ENCODE measurements around the gene TMEM270. TPM values are rescaled to one million over a fixed set of nuclear protein-coding genes. Genes with fewer than 3 reads are reported as not detected.
"Not testable (repeated sequence)": the region's sequence is repeated elsewhere in the genome, so short reads cannot be mapped to it uniquely, and the experiment has no call there.

Gene TMEM270
- total RNA-seq, 1 experiment from 2014 or later, result not detected

- Histone ChIP-seq H3K9me2 (replicated peaks; ENCODE audit: insufficient read depth, low read length) (no peaks in the 10 kb centered on the region), H3K36me3 (ENCODE audit: insufficient read depth, low read length) (no peaks in the 10 kb centered on the region), H3K9ac (ENCODE audit: low read length) (no peak overlapping the region), H3K79me2 (ENCODE audit: low read length) (no peaks in the 10 kb centered on the region), H3K4me2 (ENCODE audit: low read depth, low read length, poor library complexity, severe bottlenecking) (no peak overlapping the region), H3K9me3 (ENCODE audit: low read length) (no peaks in the 10 kb centered on the region), H3K4me1 (ENCODE audit: low read length) (no peaks in the 10 kb centered on the region), H3K27me3 (ENCODE audit: low read length) (no peaks in the 10 kb centered on the region), H4K20me1 (ENCODE audit: insufficient read depth, low read depth, low read length) (no peaks in the 10 kb centered on the region), H2AFZ (ENCODE audit: low read length) (no peak overlapping the region), H3K27ac (ENCODE audit: low read length) (no peak overlapping the region), H3K4me3 (ENCODE audit: low read length) (no peak overlapping the region)
- DNase-seq, result no peak
These were observed 15.4 kb downstream of the TMEM270 start for GRCh38 chr7:73876361-73876760.

GRCh38 chr7:73876973-73877372, 16.0 kb downstream of the TMEM270 start:
- Histone ChIP-seq H3K4me1 (ENCODE audit: low read length) (no peaks in the 10 kb centered on the region), H3K9me3 (ENCODE audit: low read length) (no peaks in the 10 kb centered on the region), H3K36me3 (ENCODE audit: insufficient read depth, low read length) (no peaks in the 10 kb centered on the region), H3K4me3 (ENCODE audit: low read length) (no peak overlapping the region), H3K4me2 (ENCODE audit: low read depth, low read length, poor library complexity, severe bottlenecking) (no peak overlapping the region), H3K9me2 (replicated peaks; ENCODE audit: insufficient read depth, low read length) (no peaks in the 10 kb centered on the region), H2AFZ (ENCODE audit: low read length) (no peak overlapping the region), H3K27ac (ENCODE audit: low read length) (no peak overlapping the region), H3K79me2 (ENCODE audit: low read length) (no peaks in the 10 kb centered on the region), H3K27me3 (ENCODE audit: low read length) (no peaks in the 10 kb centered on the region), H4K20me1 (ENCODE audit: insufficient read depth, low read depth, low read length) (no peaks in the 10 kb centered on the region), H3K9ac (ENCODE audit: low read length) (no peak overlapping the region)
- no peak for DNase-seq

- H3K27ac ChIP-seq (ENCODE audit: low read length), result no peak overlapping the region
- no peak overlapping the region for H3K4me2 ChIP-seq (ENCODE audit: low read depth, low read length, poor library complexity, severe bottlenecking)
- no peaks in the 10 kb centered on the region for H3K9me2 ChIP-seq (replicated peaks; ENCODE audit: insufficient read depth, low read length)
- no peak overlapping the region for H3K4me3 ChIP-seq (ENCODE audit: low read length)
- H3K79me2 ChIP-seq (ENCODE audit: low read length), result no peaks in the 10 kb centered on the region
- no peak overlapping the region for H3K9ac ChIP-seq (ENCODE audit: low read length)
- no peaks in the 10 kb centered on the region for H3K36me3 ChIP-seq (ENCODE audit: insufficient read depth, low read length)
- H3K27me3 ChIP-seq (ENCODE audit: low read length), result no peaks in the 10 kb centered on the region
- no peaks in the 10 kb centered on the region for H3K9me3 ChIP-seq (ENCODE audit: low read length)
- H4K20me1 ChIP-seq (ENCODE audit: insufficient read depth, low read depth, low read length), result no peaks in the 10 kb centered on the region
- H2AFZ ChIP-seq (ENCODE audit: low read length), result no peak overlapping the region
- no peak for DNase-seq
- H3K4me1 ChIP-seq (ENCODE audit: low read length), result no peaks in the 10 kb centered on the region
These were observed 19.2 kb downstream of the TMEM270 start for GRCh38 chr7:73879977-73880681.

- Histone ChIP-seq H3K27ac (ENCODE audit: low read length) (no peak overlapping the region), H3K36me3 (ENCODE audit: insufficient read depth, low read length) (no peaks in the 10 kb centered on the region), H3K9ac (ENCODE audit: low read length) (no peak overlapping the region), H3K4me1 (ENCODE audit: low read length) (no peaks in the 10 kb centered on the region), H3K79me2 (ENCODE audit: low read length) (no peaks in the 10 kb centered on the region), H3K27me3 (ENCODE audit: low read length) (no peaks in the 10 kb centered on the region), H3K4me2 (ENCODE audit: low read depth, low read length, poor library complexity, severe bottlenecking) (no peak overlapping the region), H4K20me1 (ENCODE audit: insufficient read depth, low read depth, low read length) (no peaks in the 10 kb centered on the region), H3K4me3 (ENCODE audit: low read length) (no peak overlapping the region), H3K9me3 (ENCODE audit: low read length) (no peaks in the 10 kb centered on the region), H2AFZ (ENCODE audit: low read length) (no peak overlapping the region), H3K9me2 (replicated peaks; ENCODE audit: insufficient read depth, low read length) (no peaks in the 10 kb centered on the region)
- no peak for DNase-seq
These were observed 19.9 kb downstream of the TMEM270 start for GRCh38 chr7:73880755-73881328.

- H3K27me3 ChIP-seq (ENCODE audit: low read length), result no peaks in the 10 kb centered on the region
- H3K4me3 ChIP-seq (ENCODE audit: low read length), result no peak overlapping the region
- H3K9me2 ChIP-seq (replicated peaks; ENCODE audit: insufficient read depth, low read length), result no peaks in the 10 kb centered on the region
- no peaks in the 10 kb centered on the region for H3K4me1 ChIP-seq (ENCODE audit: low read length)
- no peak for DNase-seq
- H3K79me2 ChIP-seq (ENCODE audit: low read length), result no peaks in the 10 kb centered on the region
- no peak overlapping the region for H3K27ac ChIP-seq (ENCODE audit: low read length)
- no peaks in the 10 kb centered on the region for H3K9me3 ChIP-seq (ENCODE audit: low read length)
- no peaks in the 10 kb centered on the region for H4K20me1 ChIP-seq (ENCODE audit: insufficient read depth, low read depth, low read length)
- no peaks in the 10 kb centered on the region for H3K36me3 ChIP-seq (ENCODE audit: insufficient read depth, low read length)
- H3K9ac ChIP-seq (ENCODE audit: low read length), result no peak overlapping the region
- H3K4me2 ChIP-seq (ENCODE audit: low read depth, low read length, poor library complexity, severe bottlenecking), result no peak overlapping the region
- H2AFZ ChIP-seq (ENCODE audit: low read length), result no peak overlapping the region
These were observed 20.5 kb downstream of the TMEM270 start for GRCh38 chr7:73881352-73882046.

GRCh38 chr7:73882047-73882402, 21.1 kb downstream of the TMEM270 start:
- no peaks in the 10 kb centered on the region for H3K9me3 ChIP-seq (ENCODE audit: low read length)
- H3K36me3 ChIP-seq (ENCODE audit: insufficient read depth, low read length), result no peaks in the 10 kb centered on the region
- H3K27ac ChIP-seq (ENCODE audit: low read length), result no peak overlapping the region
- no peak overlapping the region for H3K4me3 ChIP-seq (ENCODE audit: low read length)
- H3K4me1 ChIP-seq (ENCODE audit: low read length), result no peaks in the 10 kb centered on the region
- H3K27me3 ChIP-seq (ENCODE audit: low read length), result no peaks in the 10 kb centered on the region
- H3K9ac ChIP-seq (ENCODE audit: low read length), result no peak overlapping the region
- H2AFZ ChIP-seq (ENCODE audit: low read length), result no peak overlapping the region
- no peaks in the 10 kb centered on the region for H3K9me2 ChIP-seq (replicated peaks; ENCODE audit: insufficient read depth, low read length)
- no peaks in the 10 kb centered on the region for H3K79me2 ChIP-seq (ENCODE audit: low read length)
- no peaks in the 10 kb centered on the region for H4K20me1 ChIP-seq (ENCODE audit: insufficient read depth, low read depth, low read length)
- DNase-seq, result no peak
- no peak overlapping the region for H3K4me2 ChIP-seq (ENCODE audit: low read depth, low read length, poor library complexity, severe bottlenecking)

GRCh38 chr7:73884867-73885422, 24.0 kb downstream of the TMEM270 start:
- H3K4me1 ChIP-seq (ENCODE audit: low read length); H3K9ac ChIP-seq (ENCODE audit: low read length): not testable (repeated sequence)

GRCh38 chr7:73885433-73885974, 24.5 kb downstream of the TMEM270 start:
- DNase-seq, result no peak
- no peak overlapping the region for H3K9ac ChIP-seq (ENCODE audit: low read length)
- no peaks in the 10 kb centered on the region for H3K79me2 ChIP-seq (ENCODE audit: low read length)
- no peaks in the 10 kb centered on the region for H3K9me2 ChIP-seq (replicated peaks; ENCODE audit: insufficient read depth, low read length)
- no peak overlapping the region for H3K27ac ChIP-seq (ENCODE audit: low read length)
- no peak overlapping the region for H3K4me2 ChIP-seq (ENCODE audit: low read depth, low read length, poor library complexity, severe bottlenecking)
- no peaks in the 10 kb centered on the region for H3K27me3 ChIP-seq (ENCODE audit: low read length)
- H4K20me1 ChIP-seq (ENCODE audit: insufficient read depth, low read depth, low read length), result no peaks in the 10 kb centered on the region
- no peaks in the 10 kb centered on the region for H3K36me3 ChIP-seq (ENCODE audit: insufficient read depth, low read length)
- H3K4me3 ChIP-seq (ENCODE audit: low read length), result no peak overlapping the region
- H2AFZ ChIP-seq (ENCODE audit: low read length), result no peak overlapping the region
- H3K9me3 ChIP-seq (ENCODE audit: low read length), result no peaks in the 10 kb centered on the region
- no peaks in the 10 kb centered on the region for H3K4me1 ChIP-seq (ENCODE audit: low read length)

More at GRCh38 chr7:73884867-73885422, 24.0 kb downstream of the TMEM270 start:
- H2AFZ ChIP-seq (ENCODE audit: low read length); DNase-seq; H3K27ac ChIP-seq (ENCODE audit: low read length); H3K27me3 ChIP-seq (ENCODE audit: low read length); H3K4me3 ChIP-seq (ENCODE audit: low read length); H3K36me3 ChIP-seq (ENCODE audit: insufficient read depth, low read length); H3K79me2 ChIP-seq (ENCODE audit: low read length); H4K20me1 ChIP-seq (ENCODE audit: insufficient read depth, low read depth, low read length); H3K4me2 ChIP-seq (ENCODE audit: low read depth, low read length, poor library complexity, severe bottlenecking); H3K9me2 ChIP-seq (replicated peaks; ENCODE audit: insufficient read depth, low read length); H3K9me3 ChIP-seq (ENCODE audit: low read length): not testable (repeated sequence)

Data from Karpas-422 (cell line).